ENCODE results near the gene NGFR.

DNA sequence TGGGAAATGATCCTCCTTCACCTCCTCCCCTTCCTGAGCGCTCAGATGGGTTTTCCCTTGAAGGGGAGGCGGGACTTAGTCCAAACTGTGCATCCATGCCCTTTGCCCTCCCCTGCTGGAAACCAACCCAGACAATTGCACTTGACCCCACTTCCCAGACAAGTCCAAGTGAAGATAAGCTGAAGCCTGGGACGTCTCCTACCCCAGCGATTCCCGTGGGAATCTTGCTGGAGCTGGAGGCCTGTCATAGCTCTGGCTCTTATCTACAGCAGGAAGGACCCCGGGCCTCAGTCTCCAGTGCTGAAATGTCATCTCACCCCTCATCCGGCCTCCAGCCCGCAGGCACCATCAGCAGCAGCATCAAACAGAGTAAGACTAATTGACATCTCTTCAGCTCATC, 6.5 kb upstream of the NGFR start:
- TF ChIP-seq, protein P1, sequence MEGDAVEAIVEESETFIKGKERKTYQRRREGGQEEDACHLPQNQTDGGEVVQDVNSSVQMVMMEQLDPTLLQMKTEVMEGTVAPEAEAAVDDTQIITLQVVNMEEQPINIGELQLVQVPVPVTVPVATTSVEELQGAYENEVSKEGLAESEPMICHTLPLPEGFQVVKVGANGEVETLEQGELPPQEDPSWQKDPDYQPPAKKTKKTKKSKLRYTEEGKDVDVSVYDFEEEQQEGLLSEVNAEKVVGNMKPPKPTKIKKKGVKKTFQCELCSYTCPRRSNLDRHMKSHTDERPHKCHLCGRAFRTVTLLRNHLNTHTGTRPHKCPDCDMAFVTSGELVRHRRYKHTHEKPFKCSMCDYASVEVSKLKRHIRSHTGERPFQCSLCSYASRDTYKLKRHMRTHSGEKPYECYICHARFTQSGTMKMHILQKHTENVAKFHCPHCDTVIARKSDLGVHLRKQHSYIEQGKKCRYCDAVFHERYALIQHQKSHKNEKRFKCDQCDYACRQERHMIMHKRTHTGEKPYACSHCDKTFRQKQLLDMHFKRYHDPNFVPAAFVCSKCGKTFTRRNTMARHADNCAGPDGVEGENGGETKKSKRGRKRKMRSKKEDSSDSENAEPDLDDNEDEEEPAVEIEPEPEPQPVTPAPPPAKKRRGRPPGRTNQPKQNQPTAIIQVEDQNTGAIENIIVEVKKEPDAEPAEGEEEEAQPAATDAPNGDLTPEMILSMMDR (IDR thresholded peaks at IDR 0.05), result no peak
- no peak for TF ChIP-seq POLR2AphosphoS5 (IDR thresholded peaks at IDR 0.05; ENCODE audit: low read depth, low read length)
